HepG2 (cell line): ENCODE results near the gene GRIP1. TPM values are rescaled to one million over a fixed set of nuclear protein-coding genes. Genes with fewer than 3 reads are reported as not detected.

Source experiments
- ATAC-seq: fragments of 200-7000 bp; cut with Tn5 transposase; 3 replicates; pipeline ENCODE4 v1.9.1; 2020; ENCODE audit warnings: mild to moderate bottlenecking, moderate library complexity
- BruUV-seq: library from RNA; stranded (reverse); fragments of 400-500 nt; replicated peaks from 2 replicates; lab custom pipeline; 2021; lab: Mats Ljungman, UMichigan
- CTCF ChIA-PET: fragments of 300-600 bp; formaldehyde crosslinking; extraction: SDS; loops from one replicate; lab custom pipeline; 2021; ENCODE audit warnings: low total read pairs, inconsistent platforms, low intra/inter-chr PET ratio; lab: Yijun Ruan, JAX
- POLR2A ChIA-PET: fragments of 350-600 bp; sonication (Branson Sonifier 250); formaldehyde crosslinking; loops from one replicate; lab custom pipeline; 2020; ENCODE audit warnings: antibody characterized with exemption, inconsistent platforms; lab: Yijun Ruan, JAX
- DNase-seq: peaks from one replicate; pipeline ENCODE4 v3.0.0-alpha.2; 2015; ENCODE audit warnings: low spot score
- FAIRE-seq: peaks from 3 replicates; lab custom pipeline; 2011; peaks lifted over from hg19 to GRCh38; lab: Jason Lieb, UNC
- H2AFZ ChIP-seq: one replicate; pipeline ENCODE4 v1.6.1; 2011; ENCODE audit warnings: low read length, inconsistent platforms
- H3K27ac ChIP-seq: fragments of 300-600 bp; 3 replicates; pipeline ENCODE4 v1.8.0; 2011; ENCODE audit warnings: mixed run types, mild to moderate bottlenecking, mixed read lengths, low read length, inconsistent platforms; ENCODE audit not compliant: insufficient read depth; ENCODE audit errors: extremely low read length
- H3K27me3 ChIP-seq, 2 experiments: fragments of 200-600 bp in 1 of 2; 2 replicates in 1 of 2; 3 replicates in 1 of 2; pipeline versions ENCODE4 v1.6.0 to v1.8.0; 2011; ENCODE audit warnings: low read length in 2 of 2, mild to moderate bottlenecking in 2 of 2, moderate library complexity in 2 of 2, inconsistent platforms in 1 of 2; ENCODE audit not compliant: insufficient read depth in 2 of 2, control insufficient read depth in 1 of 2
- H3K36me3 ChIP-seq, 2 experiments: fragments of 200-600 bp in 1 of 2; replicated peaks in 1 of 2; 2 replicates in 1 of 2; 3 replicates in 1 of 2; pipeline versions ENCODE4 v1.5.1 to v1.8.0; 2011; ENCODE audit warnings: low read length in 2 of 2, inconsistent platforms in 1 of 2; ENCODE audit not compliant: insufficient read depth in 2 of 2, control insufficient read depth in 1 of 2
- H3K4me1 ChIP-seq: 2 replicates; pipeline ENCODE4 v1.5.1; 2012; ENCODE audit warnings: low read length, inconsistent platforms; ENCODE audit not compliant: insufficient read depth
- H3K4me2 ChIP-seq: 2 replicates; pipeline ENCODE4 v1.6.0; 2011; ENCODE audit warnings: low read depth, low read length, inconsistent platforms
- H3K4me3 ChIP-seq, 3 experiments: fragments of 200-600 bp in 1 of 3; sonication (generic), shearing (Covaris generic) in 1 of 3; replicated peaks in 1 of 3; 2 replicates each; pipeline ENCODE4 v1.5.1; 2011 to 2016; ENCODE audit warnings: low read length in 3 of 3, inconsistent platforms in 2 of 3, low read depth in 2 of 3, mild to moderate bottlenecking in 2 of 3, control low read depth in 1 of 3, mixed read lengths in 1 of 3; ENCODE audit not compliant: insufficient read depth in 1 of 3
- H3K79me2 ChIP-seq: one replicate; pipeline ENCODE4 v1.6.1; 2011; ENCODE audit warnings: low read length, inconsistent platforms; ENCODE audit not compliant: insufficient read depth
- H3K9ac ChIP-seq: 2 replicates; pipeline ENCODE4 v1.6.0; 2011; ENCODE audit warnings: mild to moderate bottlenecking, low read depth, low read length, inconsistent platforms; ENCODE audit not compliant: insufficient read depth
- H3K9me3 ChIP-seq: 2 replicates; pipeline ENCODE4 v1.5.1; 2012; ENCODE audit warnings: mild to moderate bottlenecking, low read length
- H4K20me1 ChIP-seq: 2 replicates; pipeline ENCODE4 v1.6.0; 2011; ENCODE audit warnings: inconsistent platforms, mild to moderate bottlenecking, low read length, moderate library complexity; ENCODE audit not compliant: insufficient read depth
- BRF2 ChIP-seq: sonication (generic); formaldehyde crosslinking; IDR thresholded peaks from 2 replicates; pipeline ENCODE4 v1.8.1; 2022; ENCODE audit warnings: mild to moderate bottlenecking, missing genetic modification reagents
- TFE3 ChIP-seq: IDR thresholded peaks from 2 replicates; pipeline ENCODE4 v1.6.1; 2016
- WGBS: methylation state at CpG from one replicate; pipeline ENCODE4 v1.1.6; 2017; ENCODE audit warnings: low lambda C conversion rate; 5-methylcytosine and 5-hydroxymethylcytosine counted together
- in situ Hi-C: cut with HindIII; loops from 2 replicates; pipeline ENCODE4 v1.10.0; 2017; ENCODE audit warnings: low pct_unique_long_range_greater_than_20kb; ENCODE audit not compliant: extremely low pct_ligation_motif_present
- intact Hi-C: fragments of 100-400 bp; cut with micrococcal nuclease; formaldehyde crosslinking; loops from one replicate; pipeline ENCODE4 v1.10.0; 2022; ENCODE audit not compliant: unreplicated experiment
- polyA plus RNA-seq, 8 experiments: library from polyadenylated mRNA; depleted of rRNA in 3 of 8; stranded (reverse) in 7 of 8; unstranded in 1 of 8; fragments of >200 nt; fragmentation: Illumina TruSeq in 4 of 8; extraction: Trizol in 4 of 8; gene quantifications; 2 replicates each; pipeline versions ENCODE4 v1.2.1 to v1.2.3, GENCODE V29; 2011 to 2016; ENCODE audit warnings: low read depth in 4 of 8, missing spikeins in 1 of 8, mixed read lengths in 1 of 8; ENCODE audit not compliant: insufficient read depth in 1 of 8
- total RNA-seq, 5 experiments: library from RNA; depleted of rRNA; stranded (reverse); fragments of >200 nt; fragmentation: Illumina TruSeq; extraction: Trizol; gene quantifications; 2 replicates each; pipeline ENCODE4 v1.2.3, GENCODE V29; 2016; ENCODE audit warnings: low read depth in 1 of 5
- TF ChIP-seq, protein P1 (sequence below): sonication (generic); formaldehyde crosslinking; conservative IDR thresholded peaks from 2 replicates; pipeline ENCODE4 v1.8.0; 2022; ENCODE audit warnings: missing genetic modification reagents
- TF ChIP-seq, protein P2 (sequence below): sonication (generic); formaldehyde crosslinking; IDR thresholded peaks from 2 replicates; pipeline ENCODE4 v1.9.0; 2022; ENCODE audit warnings: low read depth, missing genetic modification reagents
- TF ChIP-seq, protein P3 (sequence below): sonication (generic); formaldehyde crosslinking; IDR thresholded peaks from 2 replicates; pipeline ENCODE4 v1.5.0; 2020; ENCODE audit warnings: mild to moderate bottlenecking, missing genetic modification reagents

The GRIP1 gene
- total and polyA plus RNA-seq, 2 of the 13 experiments (the other 11 are each of a cell fraction or from before 2014, with no cell fraction given) = not detected

- Histone ChIP-seq H3K36me3 (no peaks in the 10 kb centered on the region), H2AFZ (no peak overlapping the region), H3K4me2 (no peak overlapping the region), H3K79me2 (no peaks in the 10 kb centered on the region), H3K4me3 (no peak overlapping the region), H4K20me1 (no peaks in the 10 kb centered on the region), H3K9me3 (no peaks in the 10 kb centered on the region), H3K27me3 (peaks cover 0 to 7% of the 10 kb centered on the region in 2 experiments; a peak in 1 of 5 replicates), H3K4me1 (no peaks in the 10 kb centered on the region), H3K27ac (no peak overlapping the region), H3K9ac (no peak overlapping the region)
- BruUV-seq = no TSS peak
- WGBS = 48% methylated on average over 2 of the region's 2 CpGs
- in situ Hi-C loops (no loop called here), intact Hi-C loops (no loop called here)
- ATAC-seq (no peak), DNase-seq (no peak), FAIRE-seq (no peak)
- ChIA-PET CTCF (no interaction called here), POLR2A (no interaction called here)
- TF ChIP-seq, protein P1, sequence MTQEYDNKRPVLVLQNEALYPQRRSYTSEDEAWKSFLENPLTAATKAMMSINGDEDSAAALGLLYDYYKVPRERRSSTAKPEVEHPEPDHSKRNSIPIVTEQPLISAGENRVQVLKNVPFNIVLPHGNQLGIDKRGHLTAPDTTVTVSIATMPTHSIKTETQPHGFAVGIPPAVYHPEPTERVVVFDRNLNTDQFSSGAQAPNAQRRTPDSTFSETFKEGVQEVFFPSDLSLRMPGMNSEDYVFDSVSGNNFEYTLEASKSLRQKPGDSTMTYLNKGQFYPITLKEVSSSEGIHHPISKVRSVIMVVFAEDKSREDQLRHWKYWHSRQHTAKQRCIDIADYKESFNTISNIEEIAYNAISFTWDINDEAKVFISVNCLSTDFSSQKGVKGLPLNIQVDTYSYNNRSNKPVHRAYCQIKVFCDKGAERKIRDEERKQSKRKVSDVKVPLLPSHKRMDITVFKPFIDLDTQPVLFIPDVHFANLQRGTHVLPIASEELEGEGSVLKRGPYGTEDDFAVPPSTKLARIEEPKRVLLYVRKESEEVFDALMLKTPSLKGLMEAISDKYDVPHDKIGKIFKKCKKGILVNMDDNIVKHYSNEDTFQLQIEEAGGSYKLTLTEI (CRISPR knock-in tag) = no peak
- TF ChIP-seq, protein P2, sequence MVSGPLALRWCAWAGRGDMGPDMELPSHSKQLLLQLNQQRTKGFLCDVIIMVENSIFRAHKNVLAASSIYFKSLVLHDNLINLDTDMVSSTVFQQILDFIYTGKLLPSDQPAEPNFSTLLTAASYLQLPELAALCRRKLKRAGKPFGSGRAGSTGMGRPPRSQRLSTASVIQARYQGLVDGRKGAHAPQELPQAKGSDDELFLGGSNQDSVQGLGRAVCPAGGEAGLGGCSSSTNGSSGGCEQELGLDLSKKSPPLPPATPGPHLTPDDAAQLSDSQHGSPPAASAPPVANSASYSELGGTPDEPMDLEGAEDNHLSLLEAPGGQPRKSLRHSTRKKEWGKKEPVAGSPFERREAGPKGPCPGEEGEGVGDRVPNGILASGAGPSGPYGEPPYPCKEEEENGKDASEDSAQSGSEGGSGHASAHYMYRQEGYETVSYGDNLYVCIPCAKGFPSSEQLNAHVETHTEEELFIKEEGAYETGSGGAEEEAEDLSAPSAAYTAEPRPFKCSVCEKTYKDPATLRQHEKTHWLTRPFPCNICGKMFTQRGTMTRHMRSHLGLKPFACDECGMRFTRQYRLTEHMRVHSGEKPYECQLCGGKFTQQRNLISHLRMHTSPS (CRISPR knock-in tag) = no peak
- TF ChIP-seq TFE3 (CRISPR knock-in tag) (no peak), BRF2 (CRISPR knock-in tag) (no peak)
- TF ChIP-seq, protein P3, sequence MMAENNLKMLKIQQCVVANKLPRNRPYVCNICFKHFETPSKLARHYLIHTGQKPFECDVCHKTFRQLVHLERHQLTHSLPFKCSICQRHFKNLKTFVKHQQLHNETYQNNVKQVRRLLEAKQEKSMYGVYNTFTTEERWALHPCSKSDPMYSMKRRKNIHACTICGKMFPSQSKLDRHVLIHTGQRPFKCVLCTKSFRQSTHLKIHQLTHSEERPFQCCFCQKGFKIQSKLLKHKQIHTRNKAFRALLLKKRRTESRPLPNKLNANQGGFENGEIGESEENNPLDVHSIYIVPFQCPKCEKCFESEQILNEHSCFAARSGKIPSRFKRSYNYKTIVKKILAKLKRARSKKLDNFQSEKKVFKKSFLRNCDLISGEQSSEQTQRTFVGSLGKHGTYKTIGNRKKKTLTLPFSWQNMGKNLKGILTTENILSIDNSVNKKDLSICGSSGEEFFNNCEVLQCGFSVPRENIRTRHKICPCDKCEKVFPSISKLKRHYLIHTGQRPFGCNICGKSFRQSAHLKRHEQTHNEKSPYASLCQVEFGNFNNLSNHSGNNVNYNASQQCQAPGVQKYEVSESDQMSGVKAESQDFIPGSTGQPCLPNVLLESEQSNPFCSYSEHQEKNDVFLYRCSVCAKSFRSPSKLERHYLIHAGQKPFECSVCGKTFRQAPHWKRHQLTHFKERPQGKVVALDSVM (CRISPR knock-in tag) = no peak
- TF ChIP-seq, all 625 proteins: peak for 0
Measured at GRCh38 chr12:66371982-66372381, 306.9 kb downstream of the GRIP1 start.
